Esophagus muscularis mucosa (tissue), 4 donors: ENCODE data around the gene ZNF385A. TPM values are rescaled to one million over a fixed set of nuclear protein-coding genes. Genes with fewer than 3 reads are reported as not detected.

ENCODE experiments used
- DNase-seq: peaks from one replicate; pipeline ENCODE4 v3.0.0-alpha.2; 2017; ENCODE audit errors: extremely low spot score
- H3K27ac ChIP-seq, 4 donors: fragments of 200-600 bp; sonication (generic); replicated peaks in 1 of 4; 1 replicate in 3 of 4; 2 replicates in 1 of 4; pipeline ENCODE4 v1.5.1; 2016 to 2019; ENCODE audit warnings: mild to moderate bottlenecking in 1 of 4
- H3K27me3 ChIP-seq, 4 donors: fragments of 200-600 bp; sonication (generic); one replicate each; pipeline versions ENCODE4 v1.5.1 to v1.6.0; 2016 to 2019
- H3K36me3 ChIP-seq, 4 donors: fragments of 200-600 bp; sonication (generic); one replicate each; pipeline ENCODE4 v1.5.1; 2016 to 2019
- H3K4me1 ChIP-seq, 4 donors: fragments of 200-600 bp; sonication (generic); one replicate each; pipeline ENCODE4 v1.5.1; 2016 to 2019
- H3K4me3 ChIP-seq, 4 donors: fragments of 200-600 bp; sonication (generic); 1 replicate in 2 of 4; 2 replicates in 2 of 4; pipeline ENCODE4 v1.5.1; 2016 to 2019; ENCODE audit warnings: mild to moderate bottlenecking in 4 of 4, moderate library complexity in 1 of 4
- H3K9me3 ChIP-seq, 4 donors: fragments of 200-600 bp; sonication (generic); 1 replicate in 3 of 4; 2 replicates in 1 of 4; pipeline ENCODE4 v1.5.1; 2016 to 2019
- CTCF ChIP-seq, 3 experiments: fragments of 200-600 bp in 2 of 3; fragments of 450-650 bp in 1 of 3; sonication (generic) in 2 of 3; IDR thresholded peaks; one replicate each; pipeline ENCODE4 v1.5.1; 2017 to 2019; ENCODE audit warnings: antibody characterized with exemption in 3 of 3, mild to moderate bottlenecking in 2 of 3, moderate library complexity in 1 of 3
- EP300 ChIP-seq: sonication (generic); formaldehyde crosslinking; IDR thresholded peaks from one replicate; pipeline ENCODE4 v1.6.1; 2017; ENCODE audit warnings: antibody characterized with exemption
- POLR2A ChIP-seq: fragments of 450-650 bp; IDR thresholded peaks from one replicate; pipeline ENCODE4 v1.6.1; 2017; ENCODE audit warnings: antibody characterized with exemption, moderate library complexity, mild to moderate bottlenecking, low read depth
- POLR2AphosphoS5 ChIP-seq, 2 donors: sonication (generic); formaldehyde crosslinking; IDR thresholded peaks; one replicate each; pipeline ENCODE4 v1.6.1; 2017; ENCODE audit warnings: antibody characterized with exemption in 2 of 2
- WGBS: methylation state at CpG from one replicate; pipeline ENCODE4 v1.1.5; 2018; 5-methylcytosine and 5-hydroxymethylcytosine counted together
- intact Hi-C: fragments of 100-400 bp; cut with DNase I; formaldehyde crosslinking; loops from one replicate; pipeline ENCODE4 v1.15.1; 2023
- total RNA-seq, 4 donors: library from RNA; depleted of rRNA; stranded (reverse); fragments of >200 nt; gene quantifications; one replicate each; pipeline versions ENCODE4 v1.1.0 to v1.2.1, GENCODE V29; 2016

Gene ZNF385A
- total RNA-seq, 4 donors from 2014 or later: 15.7 to 32.6 (median 19.4) TPM

DNA sequence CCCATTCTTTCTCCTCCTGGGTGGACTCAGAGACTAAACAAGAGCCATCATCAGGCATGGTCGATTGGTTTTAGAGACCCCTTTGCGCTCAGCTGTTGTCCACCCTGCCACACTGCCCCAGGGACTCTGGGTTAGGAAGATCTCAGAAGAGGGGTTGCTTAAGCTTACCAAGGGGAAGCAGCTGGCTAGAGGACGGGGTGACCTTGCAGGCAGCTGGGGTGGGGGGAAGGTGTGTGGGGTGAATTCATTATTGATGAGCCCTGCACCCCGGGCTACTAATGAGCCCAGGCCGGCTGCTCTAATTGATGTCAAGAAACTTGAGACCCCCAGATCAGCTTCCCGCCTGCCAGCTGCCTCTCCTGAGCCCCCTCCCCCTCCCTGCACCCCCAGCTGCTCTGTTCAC is 8.7 kb upstream of the ZNF385A start:
- intact Hi-C loops: no loop called here
- WGBS: 64% methylated on average over 6 of the region's 6 CpGs
- DNase-seq: no peak
- TF ChIP-seq POLR2AphosphoS5 (IDR thresholded peaks at IDR 0.05) (no peak), POLR2A (no peak), EP300 (no peak), CTCF (IDR thresholded peaks at IDR 0.05) (no peak)
- H3K4me1 ChIP-seq: peaks cover 8 to 45% (median 25%) of the 10 kb centered on the region in 4 donors
- peaks cover 36 to 55% (median 43%) of the 10 kb centered on the region in 4 donors for H3K36me3 ChIP-seq
- H3K27ac ChIP-seq: peak overlapping the region; percentile 20 to 68 (median 38)
- H3K27me3 ChIP-seq: no peaks in the 10 kb centered on the region
- no peaks in the 10 kb centered on the region for H3K9me3 ChIP-seq
- no peak overlapping the region for H3K4me3 ChIP-seq

DNA sequence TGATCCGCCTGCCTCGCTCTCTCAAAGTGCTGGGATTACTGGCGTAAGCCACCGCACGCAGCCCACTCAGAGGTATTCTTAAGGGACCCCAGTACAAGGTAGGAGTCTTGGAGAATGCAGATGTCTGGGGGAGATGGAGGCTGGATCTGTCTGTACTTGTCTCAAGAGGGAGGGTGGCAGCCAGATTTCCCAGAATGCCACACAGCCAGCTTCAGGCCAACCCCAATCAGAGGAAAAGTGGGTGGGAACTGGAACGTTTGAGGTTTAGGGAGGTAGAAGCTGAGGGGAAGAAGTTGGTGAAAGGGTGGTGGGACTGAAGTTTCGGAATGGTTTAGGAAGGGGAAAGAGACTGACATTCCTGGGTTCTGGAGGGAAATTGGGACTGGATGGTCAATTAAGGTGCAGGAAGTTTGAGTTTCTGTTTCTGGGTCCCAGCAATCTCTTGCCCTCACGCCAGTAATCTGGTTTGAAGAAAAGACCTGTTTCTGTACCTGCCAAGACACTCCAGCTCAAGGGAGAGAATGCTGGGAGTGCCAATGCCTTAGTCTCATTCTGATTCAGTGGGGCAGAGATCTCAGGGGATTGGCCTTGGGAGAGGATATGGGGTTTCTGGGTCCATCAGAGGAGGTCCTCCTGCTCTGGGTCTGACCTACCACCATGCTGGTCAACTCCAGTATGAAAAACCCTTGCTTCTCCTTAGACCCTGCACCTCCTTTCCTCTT is 8.1 kb upstream of the ZNF385A start:
- no peak for TF ChIP-seq POLR2AphosphoS5 (IDR thresholded peaks at IDR 0.05)
- Histone ChIP-seq H3K27ac (peak overlapping the region in 3 of 4 donors; percentile 25 to 68 (median 51)), H3K4me3 (no peak overlapping the region), H3K4me1 (peaks cover 8 to 43% (median 25%) of the 10 kb centered on the region in 4 donors), H3K27me3 (no peaks in the 10 kb centered on the region), H3K36me3 (peaks cover 30 to 49% (median 38%) of the 10 kb centered on the region in 4 donors), H3K9me3 (no peaks in the 10 kb centered on the region)
- intact Hi-C loops: no loop called here
- WGBS: 87% methylated on average over 8 of the region's 8 CpGs
- no peak for DNase-seq

DNA sequence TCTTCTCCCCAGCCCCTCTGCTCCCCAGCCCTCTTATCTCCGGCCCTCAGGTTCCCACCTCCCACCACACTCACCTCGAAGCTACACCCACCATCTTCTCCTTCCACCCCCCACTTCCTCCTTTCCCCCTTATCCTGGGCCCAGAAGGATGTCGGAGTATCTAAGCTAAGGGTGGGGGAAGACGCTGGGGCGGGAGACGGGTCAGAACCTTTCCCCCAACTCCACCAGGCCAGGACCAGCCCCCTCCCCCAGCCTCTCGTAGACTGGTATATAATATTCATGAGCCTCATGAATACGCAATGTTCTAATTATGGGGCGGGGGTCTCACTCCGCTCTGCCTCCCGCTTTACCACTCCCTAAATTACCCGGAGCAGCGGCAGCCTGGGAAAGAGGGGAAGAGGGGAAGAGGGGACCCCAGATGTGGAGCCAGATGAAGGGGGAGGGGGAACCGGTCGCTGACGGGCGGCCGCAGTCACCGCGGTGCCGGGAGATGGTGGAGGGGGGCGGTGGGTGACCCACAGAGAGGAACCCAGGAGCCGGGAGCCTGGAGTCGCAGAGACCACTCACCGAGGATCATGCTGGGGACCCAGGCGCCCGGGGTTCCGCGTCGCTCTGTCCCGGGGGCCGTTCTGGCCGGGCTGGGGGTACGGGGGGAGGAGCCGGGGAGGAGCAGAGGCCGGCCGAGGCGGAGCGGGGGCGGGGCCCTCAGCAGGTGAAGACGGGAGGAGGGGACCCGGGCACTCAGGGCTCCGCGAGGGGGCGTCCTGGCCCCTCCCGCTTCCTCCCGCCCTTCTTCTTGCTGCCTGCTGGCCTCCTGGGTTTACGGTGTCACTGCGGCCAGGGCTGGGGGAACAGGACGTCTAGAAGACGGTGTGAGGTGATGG is 6.4 kb upstream of the ZNF385A start:
- H3K27ac ChIP-seq: peak overlapping the region in 3 of 4 donors; percentile 19 to 72 (median 59)
- intact Hi-C loops: no loop called here
- 20% methylated on average over 45 of the region's 51 CpGs for WGBS
- H3K36me3 ChIP-seq: peaks cover 13 to 32% (median 21%) of the 10 kb centered on the region in 4 donors
- TF ChIP-seq CTCF (IDR thresholded peaks at IDR 0.05) (no peak), EP300 (no peak), POLR2AphosphoS5 (IDR thresholded peaks at IDR 0.05) (no peak), POLR2A (no peak)
- H3K27me3 ChIP-seq: no peaks in the 10 kb centered on the region
- peak overlapping the region; percentile 50 to 53 (median 50) for H3K4me3 ChIP-seq
- no peak for DNase-seq
- H3K9me3 ChIP-seq: no peaks in the 10 kb centered on the region
- peaks cover 8 to 31% (median 22%) of the 10 kb centered on the region in 4 donors for H3K4me1 ChIP-seq

DNA sequence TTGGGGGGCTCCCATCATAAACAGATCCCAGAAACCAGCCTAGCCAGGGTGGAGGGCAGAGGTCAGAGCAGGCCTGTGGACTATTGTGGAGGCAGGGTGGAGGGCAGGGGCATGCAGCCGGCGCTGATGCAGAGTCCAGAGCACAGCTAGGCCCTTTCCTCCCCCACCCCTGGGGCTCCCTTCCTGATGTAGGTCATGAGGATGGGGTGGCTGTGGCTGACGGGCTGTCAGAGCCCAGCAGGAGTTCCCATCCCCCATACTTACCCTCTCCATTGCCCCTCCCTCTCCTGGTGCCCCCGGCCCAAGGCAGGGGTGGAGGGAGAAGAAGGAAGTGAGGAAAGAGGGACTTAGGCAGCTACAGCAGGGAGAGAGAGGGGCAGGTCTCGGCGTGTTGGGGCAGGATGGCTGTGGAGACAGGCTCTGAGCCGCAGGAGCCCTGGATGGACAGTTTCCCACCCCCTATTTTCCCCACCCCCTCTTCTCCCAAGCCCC is 5.7 kb upstream of the ZNF385A start:
- no peaks in the 10 kb centered on the region for H3K27me3 ChIP-seq
- DNase-seq: no peak
- no peaks in the 10 kb centered on the region for H3K9me3 ChIP-seq
- H3K4me1 ChIP-seq: peaks cover 15 to 34% (median 25%) of the 10 kb centered on the region in 4 donors
- WGBS: 73% methylated on average over 7 of the region's 7 CpGs
- H3K36me3 ChIP-seq: peaks cover 6 to 25% (median 14%) of the 10 kb centered on the region in 4 donors
- no peak for TF ChIP-seq CTCF (IDR thresholded peaks at IDR 0.05)
- no peak for TF ChIP-seq POLR2AphosphoS5 (IDR thresholded peaks at IDR 0.05)
- no peak for TF ChIP-seq POLR2A
- no peak for TF ChIP-seq EP300
- H3K4me3 ChIP-seq: no peak overlapping the region
- peak overlapping the region in 2 of 4 donors; percentile 59 to 72 for H3K27ac ChIP-seq
- intact Hi-C loops: no loop called here
